ENCODE data around the gene PHF5A. TPM values are rescaled to one million over a fixed set of nuclear protein-coding genes. Genes with fewer than 3 reads are reported as not detected.
A peak's percentile ranks its signal among the peaks of the same experiment; 100 is the strongest.
"Not testable (repeated sequence)": the region's sequence is repeated elsewhere in the genome, so short reads cannot be mapped to it uniquely, and the experiment has no call there.

Gene PHF5A
- polyA plus RNA-seq, 1 donor = 39.5 TPM

DNA sequence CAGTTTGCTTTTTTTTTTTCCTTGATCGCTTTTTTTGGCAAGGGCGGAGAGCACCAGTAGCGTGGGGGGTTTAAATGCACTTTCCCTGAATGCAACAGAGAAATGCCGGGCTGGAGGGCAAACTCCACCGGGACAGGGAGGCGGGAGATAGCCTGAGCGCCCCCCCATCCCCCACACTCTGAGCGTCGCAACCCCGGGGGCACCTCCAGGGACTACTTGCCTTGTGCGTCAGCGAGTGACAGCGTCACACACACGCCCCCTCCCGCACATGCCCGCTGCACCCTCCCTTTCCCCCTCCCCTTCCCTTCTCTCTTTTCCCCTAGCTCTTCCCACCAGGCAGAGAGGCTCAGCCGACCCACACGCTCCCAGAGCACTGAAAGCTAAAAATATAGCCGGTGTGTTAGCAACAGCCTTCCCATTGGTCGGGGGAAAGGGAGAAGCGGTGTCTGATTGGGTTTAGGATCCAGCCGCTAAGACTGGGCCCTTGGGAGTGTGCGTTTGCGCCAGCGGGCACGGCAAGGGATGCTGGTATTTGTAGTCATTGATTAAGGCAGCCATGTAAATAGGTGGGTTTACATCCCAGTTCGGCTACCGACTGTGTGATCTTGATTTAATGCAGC lies 20.2 kb downstream of the PHF5A start:
- Histone ChIP-seq H3K9me3 (ENCODE audit: control insufficient read depth, low read depth, low read length) (no peaks in the 10 kb centered on the region), H3K27me3 (ENCODE audit: control insufficient read depth, insufficient read depth, low read length) (no peaks in the 10 kb centered on the region), H3K36me3 (ENCODE audit: control insufficient read depth, insufficient read depth, low read length) (peaks cover under 1% of the 10 kb centered on the region), H3K4me3 (ENCODE audit: low read length) (peak overlapping the region; percentile 75), H3K4me1 (ENCODE audit: control insufficient read depth, insufficient read depth, low read length) (peaks cover 5% of the 10 kb centered on the region), H3K27ac (ENCODE audit: low read length) (peak overlapping the region; percentile 97)
- 0% methylated on average over 2 of the region's 28 CpGs for WGBS (ENCODE audit: insufficient coverage, low lambda C conversion rate)
- DNase-seq = peak; percentile 99 to 100

DNA sequence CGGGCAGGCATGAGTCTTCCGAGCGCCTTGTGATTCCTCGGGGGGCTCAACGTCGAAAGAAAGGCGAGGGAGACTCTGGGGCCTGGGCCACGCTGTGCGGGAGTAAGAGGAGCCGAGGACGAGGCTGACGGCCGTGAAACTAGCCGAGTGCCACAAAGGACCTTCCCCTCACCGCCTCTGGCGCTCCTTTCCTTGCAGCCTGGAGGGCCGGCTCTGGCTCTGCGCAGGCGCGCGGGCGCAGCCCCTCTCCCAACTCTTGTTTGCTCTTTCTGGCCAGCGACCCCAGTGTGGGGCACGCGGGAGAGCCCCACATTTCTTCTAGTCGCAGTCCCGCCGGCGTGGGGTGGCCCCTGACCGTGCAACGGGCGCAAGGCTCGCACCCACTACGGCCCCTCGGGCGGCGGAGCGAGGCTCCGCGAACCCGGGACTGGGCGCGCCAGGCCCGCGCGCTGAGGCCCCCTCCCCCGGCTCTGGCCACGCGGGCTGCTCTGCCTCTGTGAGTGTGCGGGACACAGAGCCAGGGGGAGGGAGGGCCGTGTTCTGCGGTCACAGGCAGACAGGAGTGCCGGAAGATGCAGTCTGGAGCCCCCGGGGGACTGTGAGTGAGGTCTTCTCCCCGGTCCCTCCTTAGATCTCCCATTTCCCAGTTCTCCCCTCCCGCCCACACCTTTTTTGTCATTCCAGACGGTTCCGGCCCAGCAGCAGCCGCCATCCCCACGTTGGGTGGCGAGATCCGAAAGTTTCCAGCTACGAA lies 20.9 kb downstream of the PHF5A start:
- H3K36me3 ChIP-seq (ENCODE audit: control insufficient read depth, insufficient read depth, low read length) = peaks cover 7% of the 10 kb centered on the region
- WGBS (ENCODE audit: insufficient coverage, low lambda C conversion rate) = 0% methylated on average over 1 of the region's 63 CpGs
- peaks cover 5% of the 10 kb centered on the region for H3K4me1 ChIP-seq (ENCODE audit: control insufficient read depth, insufficient read depth, low read length)
- no peaks in the 10 kb centered on the region for H3K9me3 ChIP-seq (ENCODE audit: control insufficient read depth, low read depth, low read length)
- H3K4me3 ChIP-seq (ENCODE audit: low read length) = peak overlapping the region; percentile 75
- H3K27ac ChIP-seq (ENCODE audit: low read length) = peak overlapping the region; percentile 97
- no peaks in the 10 kb centered on the region for H3K27me3 ChIP-seq (ENCODE audit: control insufficient read depth, insufficient read depth, low read length)
- peak; percentile 58 to 78 for DNase-seq

DNA sequence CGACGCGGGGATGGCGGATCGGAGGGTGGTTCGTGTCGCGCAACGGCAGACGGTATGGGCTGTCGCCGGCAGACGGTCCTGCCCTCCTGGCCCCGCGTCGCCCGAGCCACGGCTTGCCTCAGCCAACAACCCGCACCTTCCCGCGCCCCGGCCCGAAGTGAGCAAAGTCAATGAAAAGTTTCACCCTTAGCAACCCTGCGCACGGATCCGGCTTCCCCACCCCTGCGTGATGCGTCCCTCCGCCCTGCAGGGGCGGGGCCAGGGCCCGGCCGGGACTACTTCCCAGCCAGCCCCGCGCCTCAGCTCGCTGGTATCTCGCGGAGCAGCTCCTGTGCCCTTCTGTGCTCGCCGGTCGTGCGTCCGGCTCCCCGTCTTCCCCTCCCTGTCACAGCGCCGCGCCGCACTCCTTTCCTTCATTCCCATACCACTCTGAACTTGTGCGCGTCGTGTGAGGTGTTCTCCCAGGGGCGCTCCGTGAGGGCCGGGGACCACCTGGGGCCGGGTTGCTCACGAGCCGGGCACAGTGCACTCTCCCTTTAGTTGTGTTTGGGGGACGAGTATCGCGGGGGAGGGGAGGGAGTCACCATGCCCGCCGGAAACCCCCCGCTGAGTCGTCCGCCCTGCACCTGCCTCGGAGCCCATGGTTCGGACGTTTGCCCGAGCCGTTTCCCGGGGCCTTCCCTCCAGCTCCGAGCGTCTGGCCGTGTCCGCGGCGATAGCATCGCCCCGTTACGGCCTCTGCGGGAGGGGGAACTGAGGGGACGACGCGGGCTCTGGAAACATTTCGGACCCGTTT lies 21.7 kb downstream of the PHF5A start, which contains the start of gene TOB2:
TSS of gene TOB2 (minus strand) at position 163 of the 796 bp plus-strand sequence. CDS start 9,456 bp downstream, outside the sequence.
- WGBS (ENCODE audit: insufficient coverage, low lambda C conversion rate) = no CpG with 5 or more reads among the region's 85 CpGs
- peak; percentile 95 to 98 for DNase-seq
- H3K4me3 ChIP-seq (ENCODE audit: low read length) = peak within 1 kb of the TSS; percentile 75
- H3K4me1 ChIP-seq (ENCODE audit: control insufficient read depth, insufficient read depth, low read length) = peaks cover 5% of the 10 kb centered on the region
- peaks cover 12% of the 10 kb centered on the region for H3K36me3 ChIP-seq (ENCODE audit: control insufficient read depth, insufficient read depth, low read length)
- peak within 1 kb of the TSS; percentile 97 for H3K27ac ChIP-seq (ENCODE audit: low read length)
- H3K9me3 ChIP-seq (ENCODE audit: control insufficient read depth, low read depth, low read length) = no peaks in the 10 kb centered on the region
- H3K27me3 ChIP-seq (ENCODE audit: control insufficient read depth, insufficient read depth, low read length) = no peaks in the 10 kb centered on the region

DNA sequence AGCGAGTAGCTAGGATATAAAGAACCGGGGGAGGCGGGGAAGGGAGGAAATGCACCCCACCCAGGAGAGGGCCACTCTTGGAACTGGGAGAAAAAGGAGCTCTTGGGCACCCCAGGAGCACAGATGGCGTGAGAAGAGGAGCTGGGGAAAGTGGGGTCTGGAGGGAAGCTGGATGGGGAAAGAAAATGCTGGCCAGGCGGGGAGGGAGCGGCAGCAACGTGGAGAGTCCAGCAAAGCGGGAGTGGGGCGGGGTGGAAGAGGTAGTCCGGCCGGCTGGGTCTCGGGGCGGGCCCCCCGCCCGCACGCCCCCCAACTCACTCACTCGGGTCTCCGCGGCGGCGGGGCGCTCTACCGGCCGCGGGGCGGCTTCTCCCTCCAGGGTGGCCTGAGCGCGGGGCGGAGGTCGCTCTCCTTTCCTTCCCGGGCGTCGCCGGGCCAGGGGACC lies 22.4 kb downstream of the PHF5A start:
- DNase-seq = no peak

DNA sequence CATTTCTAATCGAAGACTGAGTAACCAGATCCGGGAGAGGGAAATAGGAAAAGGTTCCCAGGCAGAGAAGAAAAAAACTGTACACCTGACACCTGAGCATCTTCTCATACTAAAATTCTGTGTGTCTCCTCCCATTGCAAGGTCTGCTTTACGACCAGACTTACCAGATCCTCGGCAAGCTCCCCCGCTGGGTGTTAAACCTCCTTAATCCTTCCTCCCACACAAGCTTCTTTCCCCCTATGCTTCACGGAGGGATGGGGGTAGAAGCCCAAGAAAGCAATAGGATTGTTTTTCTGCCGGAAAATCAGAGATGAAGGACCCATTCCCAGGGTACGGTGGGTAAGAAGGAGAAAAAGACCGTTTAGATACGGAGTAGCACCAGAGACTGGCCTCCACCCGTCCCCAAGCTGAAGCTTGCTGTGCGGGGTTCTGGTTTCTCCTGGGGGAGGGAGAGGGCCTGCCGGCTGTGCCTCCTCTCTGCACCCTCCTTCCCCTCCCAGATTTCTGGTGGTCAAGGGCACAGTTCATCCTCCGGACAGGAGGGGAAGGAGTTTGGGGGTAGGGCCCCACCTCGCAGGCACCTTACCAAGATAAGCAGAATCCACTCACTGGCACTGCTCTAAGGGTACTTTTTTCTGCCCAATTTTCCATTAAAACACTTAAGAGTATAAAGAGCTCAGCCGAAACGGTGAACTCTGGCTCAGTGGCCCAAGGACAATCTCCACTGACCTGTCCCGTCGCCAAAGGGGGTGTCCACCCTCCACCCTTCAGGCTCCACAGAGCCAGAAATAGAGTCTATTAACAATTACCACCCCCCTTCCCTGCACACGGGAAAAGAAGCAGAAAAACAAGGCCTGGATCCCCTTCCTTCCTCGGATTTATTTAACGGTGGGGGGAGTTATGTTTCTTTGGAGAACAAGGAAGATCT lies 23.1 kb downstream of the PHF5A start:
- peak overlapping the region; percentile 75 for H3K4me3 ChIP-seq (ENCODE audit: low read length)
- no CpG with 5 or more reads among the region's 22 CpGs for WGBS (ENCODE audit: insufficient coverage, low lambda C conversion rate)
- H3K27me3 ChIP-seq (ENCODE audit: control insufficient read depth, insufficient read depth, low read length) = no peaks in the 10 kb centered on the region
- H3K4me1 ChIP-seq (ENCODE audit: control insufficient read depth, insufficient read depth, low read length) = peaks cover 5% of the 10 kb centered on the region
- peak; percentile 21 to 46 for DNase-seq
- H3K36me3 ChIP-seq (ENCODE audit: control insufficient read depth, insufficient read depth, low read length) = peaks cover 19% of the 10 kb centered on the region
- no peaks in the 10 kb centered on the region for H3K9me3 ChIP-seq (ENCODE audit: control insufficient read depth, low read depth, low read length)
- peak overlapping the region; percentile 97 for H3K27ac ChIP-seq (ENCODE audit: low read length)

More for the DNA sequence above, 22.4 kb downstream of the PHF5A start:
- Histone ChIP-seq H3K27ac (ENCODE audit: low read length) (peak overlapping the region; percentile 97), H3K36me3 (ENCODE audit: control insufficient read depth, insufficient read depth, low read length) (peaks cover 13% of the 10 kb centered on the region), H3K4me3 (ENCODE audit: low read length) (peak overlapping the region; percentile 75), H3K9me3 (ENCODE audit: control insufficient read depth, low read depth, low read length) (no peaks in the 10 kb centered on the region), H3K4me1 (ENCODE audit: control insufficient read depth, insufficient read depth, low read length) (peaks cover 5% of the 10 kb centered on the region), H3K27me3 (ENCODE audit: control insufficient read depth, insufficient read depth, low read length) (no peaks in the 10 kb centered on the region)
- no CpG with 5 or more reads among the region's 34 CpGs for WGBS (ENCODE audit: insufficient coverage, low lambda C conversion rate)

DNA sequence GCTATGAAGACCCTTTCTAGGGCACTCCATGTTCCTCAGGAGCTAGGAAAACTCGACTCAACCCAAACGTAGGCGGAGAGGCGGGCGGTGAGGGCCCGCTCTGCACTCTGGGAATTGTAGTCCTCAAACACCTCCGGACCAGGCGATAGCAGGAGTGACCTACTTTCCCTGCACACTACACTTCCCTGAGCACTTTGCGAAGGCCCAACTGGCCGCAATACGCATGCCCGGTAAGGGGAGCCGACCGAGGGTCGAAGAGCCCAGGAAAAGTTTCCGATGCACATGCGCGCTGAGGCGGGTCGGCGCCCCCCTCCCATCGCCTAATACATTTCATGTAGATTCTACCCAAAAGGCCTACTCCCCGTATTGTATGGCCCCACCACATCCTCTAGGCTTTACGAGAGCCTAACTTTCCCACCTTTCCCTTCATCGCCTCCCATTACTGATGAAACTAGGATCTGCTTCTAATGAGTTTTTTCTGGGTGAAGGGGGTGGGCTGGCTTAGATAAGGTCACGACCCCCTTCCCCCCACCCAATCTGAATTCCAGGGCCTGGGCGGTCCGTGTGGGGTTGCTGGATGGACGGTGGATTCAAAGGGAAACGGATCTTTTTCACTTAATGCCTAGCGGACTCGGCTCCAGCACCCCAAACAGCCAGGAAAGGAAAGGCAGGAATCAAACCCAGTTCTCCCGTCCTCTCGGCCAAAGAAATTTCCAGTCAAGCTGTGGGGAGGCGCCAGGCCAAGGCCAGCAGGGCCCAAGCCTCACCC lies 23.9 kb downstream of the PHF5A start:
- H3K4me1 ChIP-seq (ENCODE audit: control insufficient read depth, insufficient read depth, low read length) = peaks cover 5% of the 10 kb centered on the region
- H3K27ac ChIP-seq (ENCODE audit: low read length) = peak overlapping the region; percentile 97
- no peaks in the 10 kb centered on the region for H3K9me3 ChIP-seq (ENCODE audit: control insufficient read depth, low read depth, low read length)
- no CpG with 5 or more reads among the region's 35 CpGs for WGBS (ENCODE audit: insufficient coverage, low lambda C conversion rate)
- peaks cover 25% of the 10 kb centered on the region for H3K36me3 ChIP-seq (ENCODE audit: control insufficient read depth, insufficient read depth, low read length)
- no peaks in the 10 kb centered on the region for H3K27me3 ChIP-seq (ENCODE audit: control insufficient read depth, insufficient read depth, low read length)
- DNase-seq = peak; percentile 96 to 97
- peak overlapping the region; percentile 75 for H3K4me3 ChIP-seq (ENCODE audit: low read length)

DNA sequence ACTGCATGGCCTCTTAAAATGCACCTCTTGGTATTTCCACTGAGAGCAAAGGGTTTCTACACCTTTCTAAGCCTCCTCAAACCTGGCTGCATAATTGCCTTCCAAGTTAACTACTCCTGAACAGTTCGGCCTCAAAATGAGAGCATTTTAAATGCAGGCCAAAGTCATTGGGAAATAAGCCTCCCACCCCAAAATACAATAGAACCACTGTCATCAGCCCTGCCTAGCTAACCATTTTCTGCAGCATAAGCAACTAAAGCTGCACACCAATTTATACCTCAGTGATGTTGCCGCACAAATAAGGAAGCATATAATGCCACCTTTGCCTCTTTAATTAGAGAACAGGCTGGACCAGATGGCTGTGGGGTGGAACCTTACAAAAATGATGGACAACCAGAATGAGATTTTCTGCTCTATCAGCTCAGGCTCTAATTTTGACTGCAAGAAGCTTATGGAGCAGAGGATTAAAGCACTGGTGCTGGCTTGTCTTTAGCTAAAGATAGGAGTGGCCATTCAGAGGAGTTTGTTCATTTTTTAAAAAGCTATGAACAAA lies 26.2 kb downstream of the PHF5A start:
- WGBS (ENCODE audit: insufficient coverage, low lambda C conversion rate) = no CpG with 5 or more reads among the region's 2 CpGs
- no peak overlapping the region for H3K4me3 ChIP-seq (ENCODE audit: low read length)
- H3K4me1 ChIP-seq (ENCODE audit: control insufficient read depth, insufficient read depth, low read length) = no peaks in the 10 kb centered on the region
- no peaks in the 10 kb centered on the region for H3K9me3 ChIP-seq (ENCODE audit: control insufficient read depth, low read depth, low read length)
- no peaks in the 10 kb centered on the region for H3K27me3 ChIP-seq (ENCODE audit: control insufficient read depth, insufficient read depth, low read length)
- H3K27ac ChIP-seq (ENCODE audit: low read length) = no peak overlapping the region
- peaks cover 41% of the 10 kb centered on the region for H3K36me3 ChIP-seq (ENCODE audit: control insufficient read depth, insufficient read depth, low read length)
- DNase-seq = no peak

DNA sequence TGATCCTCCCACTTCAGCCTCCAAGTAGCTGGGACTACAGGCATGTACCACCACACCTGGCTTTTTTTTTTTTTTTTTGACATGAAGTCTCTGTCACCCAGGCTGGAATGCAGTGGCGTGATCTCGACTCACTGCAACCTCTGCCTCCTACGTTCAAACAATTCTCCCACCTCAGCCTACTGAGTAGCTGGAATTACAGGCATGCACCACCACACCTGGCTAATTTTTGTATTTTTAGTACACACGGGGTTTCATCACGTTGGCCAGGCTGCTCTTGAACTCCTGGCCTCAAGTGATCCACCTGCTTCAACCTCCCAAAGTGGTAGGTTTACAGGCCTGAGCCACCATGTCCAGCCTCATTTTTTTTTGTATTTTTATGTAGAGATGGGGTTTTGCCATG lies 28.0 kb downstream of the PHF5A start:
- not testable (repeated sequence) for DNase-seq; H3K4me3 ChIP-seq (ENCODE audit: low read length); H3K27ac ChIP-seq (ENCODE audit: low read length); H3K4me1 ChIP-seq (ENCODE audit: control insufficient read depth, insufficient read depth, low read length); H3K27me3 ChIP-seq (ENCODE audit: control insufficient read depth, insufficient read depth, low read length); H3K9me3 ChIP-seq (ENCODE audit: control insufficient read depth, low read depth, low read length)
- WGBS (ENCODE audit: insufficient coverage, low lambda C conversion rate) = no CpG with 5 or more reads among the region's 5 CpGs
- peaks cover 58% of the 10 kb centered on the region for H3K36me3 ChIP-seq (ENCODE audit: control insufficient read depth, insufficient read depth, low read length)

DNA sequence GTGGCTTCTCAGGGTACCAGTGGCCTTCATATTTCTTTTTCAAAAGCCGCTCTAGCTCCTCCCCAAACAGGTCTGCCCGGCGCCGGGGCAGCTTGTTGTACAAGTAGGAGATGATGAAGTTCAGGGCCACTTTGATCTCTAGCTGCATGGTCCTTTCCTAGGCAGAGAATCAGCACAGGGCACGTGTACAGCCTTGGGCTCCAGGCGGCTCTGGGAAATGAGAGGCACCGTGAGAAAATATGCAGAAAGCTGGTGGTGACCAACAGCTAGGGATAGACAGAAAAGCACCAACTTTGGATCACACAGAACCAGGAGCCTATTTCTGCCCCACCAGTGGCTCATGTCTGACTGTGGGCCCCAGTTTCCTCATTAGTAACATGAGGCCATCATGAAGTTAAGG lies 31.3 kb downstream of the PHF5A start:
- H3K27ac ChIP-seq (ENCODE audit: low read length) = no peak overlapping the region
- no peak for DNase-seq
- no CpG with 5 or more reads among the region's 7 CpGs for WGBS (ENCODE audit: insufficient coverage, low lambda C conversion rate)
- H3K36me3 ChIP-seq (ENCODE audit: control insufficient read depth, insufficient read depth, low read length) = peaks cover 71% of the 10 kb centered on the region
- H3K4me1 ChIP-seq (ENCODE audit: control insufficient read depth, insufficient read depth, low read length) = no peaks in the 10 kb centered on the region
- H3K9me3 ChIP-seq (ENCODE audit: control insufficient read depth, low read depth, low read length) = no peaks in the 10 kb centered on the region
- H3K4me3 ChIP-seq (ENCODE audit: low read length) = no peak overlapping the region
- no peaks in the 10 kb centered on the region for H3K27me3 ChIP-seq (ENCODE audit: control insufficient read depth, insufficient read depth, low read length)

Data from large intestine (tissue), 3 donors.